AG09319 (cell line): Measurements from ENCODE around the gene IL18.
"Not testable (repeated sequence)": the region's sequence is repeated elsewhere in the genome, so short reads cannot be mapped to it uniquely, and the experiment has no call there.

Experiments used
- DNase-seq: peaks from one replicate; pipeline ENCODE4 v3.0.0-alpha.2; 2010; ENCODE audit warnings: low read depth; ENCODE audit errors: extremely low read depth
- CTCF ChIP-seq: IDR thresholded peaks from 2 replicates; pipeline ENCODE4 v1.5.1; 2011; ENCODE audit warnings: low read depth, mild to moderate bottlenecking, inconsistent platforms, low read length, moderate library complexity

IL18 gene

GRCh38 chr11:112167145-112167544 lies 3.3 kb upstream of the IL18 start, which contains the start of gene TEX12:
Gene TEX12 (plus strand): TSS chr11:112167372. CDS start chr11:112169269, 1,897 bp downstream.
- no peak for DNase-seq
- TF ChIP-seq CTCF, result no peak

GRCh38 chr11:112166562-112166961 lies 2.7 kb upstream of the IL18 start:
- DNase-seq, result no peak

GRCh38 chr11:112165049-112165448 lies 1.2 kb upstream of the IL18 start:
- no peak for TF ChIP-seq CTCF
- no peak for DNase-seq

More at GRCh38 chr11:112166562-112166961, 2.7 kb upstream of the IL18 start:
- TF ChIP-seq CTCF, result no peak

GRCh38 chr11:112162761-112163546 lies 940 bp downstream of the IL18 start:
- no peak for DNase-seq
- TF ChIP-seq CTCF, result no peak

GRCh38 chr11:112162200-112162599 lies 1.7 kb downstream of the IL18 start:
- not testable (repeated sequence) for DNase-seq

- no peak for DNase-seq
- TF ChIP-seq CTCF, result no peak
Observed at GRCh38 chr11:112161012-112161411, 2.9 kb downstream of the IL18 start.

- TF ChIP-seq CTCF, result no peak
- DNase-seq, result no peak
Observed at GRCh38 chr11:112160091-112160848, 3.6 kb downstream of the IL18 start.
